Calu3 (cell line): ENCODE data around the gene WDR38. TPM values are rescaled to one million over a fixed set of nuclear protein-coding genes. Genes with fewer than 3 reads are reported as not detected.

Source experiments
- BruUV-seq: library from RNA; stranded (reverse); fragments of 400-500 nt; replicated peaks from 2 replicates; lab custom pipeline; 2021; lab: Mats Ljungman, UMichigan
- CTCF ChIA-PET: fragments of 300-600 bp; sonication (Branson Sonifier 250); formaldehyde crosslinking; loops from one replicate; lab custom pipeline; 2022; ENCODE audit warnings: antibody characterized with exemption; lab: Charles Lee
- DNase-seq: peaks from one replicate; pipeline ENCODE4 v3.0.0; 2022
- H3K27ac Mint-ChIP-seq: one replicate; pipeline ENCODE4 v1.8.0; 2022; ENCODE audit warnings: mixed read lengths; ENCODE audit not compliant: unreplicated experiment
- H3K27me3 Mint-ChIP-seq: one replicate; pipeline ENCODE4 v1.8.0; 2022; ENCODE audit warnings: mixed read lengths; ENCODE audit not compliant: unreplicated experiment
- H3K36me3 Mint-ChIP-seq: one replicate; pipeline ENCODE4 v1.8.0; 2022; ENCODE audit warnings: mild to moderate bottlenecking, moderate library complexity, mixed read lengths; ENCODE audit not compliant: insufficient read depth, unreplicated experiment
- H3K4me1 Mint-ChIP-seq: one replicate; pipeline ENCODE4 v1.8.0; 2022; ENCODE audit warnings: mild to moderate bottlenecking, low read depth, mixed read lengths; ENCODE audit not compliant: unreplicated experiment
- H3K4me3 Mint-ChIP-seq: one replicate; pipeline ENCODE4 v1.8.0; 2022; ENCODE audit warnings: mild to moderate bottlenecking, low read depth, moderate library complexity, mixed read lengths; ENCODE audit not compliant: unreplicated experiment
- H3K9me3 Mint-ChIP-seq: one replicate; pipeline ENCODE4 v1.8.0; 2022; ENCODE audit warnings: low read depth, mixed read lengths; ENCODE audit not compliant: unreplicated experiment
- intact Hi-C: fragments of 100-400 bp; cut with micrococcal nuclease; formaldehyde crosslinking; loops from one replicate; pipeline ENCODE4 v1.10.0; 2022; ENCODE audit not compliant: unreplicated experiment
- total RNA-seq: library from RNA; stranded (reverse); gene quantifications from 2 replicates; pipeline ENCODE4 v1.2.3, GENCODE V29; 2022
- TF ChIP-seq, protein P1 (sequence below): fragments of 200-600 bp; IDR thresholded peaks from one replicate; pipeline ENCODE4 v1.8.0; 2022; ENCODE audit warnings: antibody characterized with exemption; ENCODE audit not compliant: unreplicated experiment

The WDR38 gene
- total RNA-seq, 1 experiment from 2014 or later, result not detected

DNA sequence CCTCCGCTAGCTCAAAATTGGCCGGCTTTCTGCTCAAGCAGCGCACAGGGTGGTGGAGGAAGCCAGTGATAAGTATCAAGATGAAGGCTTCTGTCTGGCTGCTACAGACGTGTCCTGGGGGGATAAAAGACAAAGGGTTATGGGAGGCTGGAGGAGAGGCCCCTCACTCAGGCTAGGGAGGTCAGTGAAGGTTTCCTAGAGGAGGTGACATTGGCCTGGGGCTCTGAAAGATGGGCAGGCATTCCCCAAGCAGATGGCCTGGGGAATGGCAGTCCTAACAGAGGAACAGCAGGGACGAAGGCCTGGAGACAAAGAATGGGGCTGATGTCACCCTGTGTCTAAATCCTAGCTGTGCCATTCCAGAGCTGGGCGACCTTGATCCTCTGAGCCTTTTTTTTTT, 44.0 kb upstream of the WDR38 start:
- BruUV-seq, result no TSS peak
- intact Hi-C loops, result no loop called here
- CTCF ChIA-PET, result interaction anchor here (0.7 kb wide), 1 partner anchor 23 kb away, joined by 3 read pairs; no protein-coding TSS in a partner anchor
- TF ChIP-seq, protein P1, sequence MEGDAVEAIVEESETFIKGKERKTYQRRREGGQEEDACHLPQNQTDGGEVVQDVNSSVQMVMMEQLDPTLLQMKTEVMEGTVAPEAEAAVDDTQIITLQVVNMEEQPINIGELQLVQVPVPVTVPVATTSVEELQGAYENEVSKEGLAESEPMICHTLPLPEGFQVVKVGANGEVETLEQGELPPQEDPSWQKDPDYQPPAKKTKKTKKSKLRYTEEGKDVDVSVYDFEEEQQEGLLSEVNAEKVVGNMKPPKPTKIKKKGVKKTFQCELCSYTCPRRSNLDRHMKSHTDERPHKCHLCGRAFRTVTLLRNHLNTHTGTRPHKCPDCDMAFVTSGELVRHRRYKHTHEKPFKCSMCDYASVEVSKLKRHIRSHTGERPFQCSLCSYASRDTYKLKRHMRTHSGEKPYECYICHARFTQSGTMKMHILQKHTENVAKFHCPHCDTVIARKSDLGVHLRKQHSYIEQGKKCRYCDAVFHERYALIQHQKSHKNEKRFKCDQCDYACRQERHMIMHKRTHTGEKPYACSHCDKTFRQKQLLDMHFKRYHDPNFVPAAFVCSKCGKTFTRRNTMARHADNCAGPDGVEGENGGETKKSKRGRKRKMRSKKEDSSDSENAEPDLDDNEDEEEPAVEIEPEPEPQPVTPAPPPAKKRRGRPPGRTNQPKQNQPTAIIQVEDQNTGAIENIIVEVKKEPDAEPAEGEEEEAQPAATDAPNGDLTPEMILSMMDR, result no peak
- H3K9me3 Mint-ChIP-seq, result no peaks in the 10 kb centered on the region
- H3K4me3 Mint-ChIP-seq, result no peak overlapping the region
- peaks cover 25% of the 10 kb centered on the region for H3K4me1 Mint-ChIP-seq
- no peak for DNase-seq
- H3K36me3 Mint-ChIP-seq, result no peaks in the 10 kb centered on the region
- H3K27me3 Mint-ChIP-seq, result no peaks in the 10 kb centered on the region
- H3K27ac Mint-ChIP-seq, result no peak overlapping the region

DNA sequence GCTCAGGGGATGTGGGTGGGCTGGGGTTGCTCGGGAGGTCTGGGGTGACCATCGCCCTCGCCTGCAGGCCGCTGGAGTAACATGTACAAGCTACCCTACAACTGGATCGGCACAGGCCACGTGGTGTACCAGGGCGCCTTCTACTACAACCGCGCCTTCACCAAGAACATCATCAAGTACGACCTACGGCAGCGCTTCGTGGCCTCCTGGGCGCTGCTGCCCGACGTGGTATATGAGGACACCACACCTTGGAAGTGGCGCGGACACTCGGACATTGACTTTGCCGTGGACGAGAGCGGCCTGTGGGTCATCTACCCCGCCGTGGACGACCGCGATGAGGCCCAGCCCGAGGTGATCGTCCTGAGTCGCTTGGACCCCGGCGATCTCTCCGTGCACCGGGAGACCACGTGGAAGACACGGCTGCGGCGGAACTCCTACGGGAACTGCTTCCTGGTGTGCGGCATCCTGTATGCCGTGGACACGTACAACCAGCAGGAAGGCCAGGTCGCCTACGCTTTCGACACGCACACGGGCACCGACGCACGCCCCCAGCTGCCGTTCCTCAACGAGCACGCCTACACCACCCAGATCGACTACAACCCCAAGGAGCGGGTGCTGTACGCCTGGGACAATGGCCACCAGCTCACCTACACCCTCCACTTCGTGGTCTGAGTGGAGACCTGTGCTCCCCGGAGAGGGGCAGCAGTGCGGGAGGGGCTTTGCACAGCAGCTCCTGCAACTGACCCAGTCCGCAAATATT, 43.3 kb upstream of the WDR38 start:
- CTCF ChIA-PET, result no interaction called here
- intact Hi-C loops, result loop anchor here (5.0 kb wide), 1 partner anchor 42 kb away; the partner anchor contains the start of gene WDR38
- H3K4me3 Mint-ChIP-seq, result no peak overlapping the region
- peaks cover 25% of the 10 kb centered on the region for H3K4me1 Mint-ChIP-seq
- H3K27ac Mint-ChIP-seq, result no peak overlapping the region
- BruUV-seq, result no TSS peak
- DNase-seq, result no peak
- H3K27me3 Mint-ChIP-seq, result no peaks in the 10 kb centered on the region
- TF ChIP-seq, protein P1, result no peak
- no peaks in the 10 kb centered on the region for H3K9me3 Mint-ChIP-seq
- no peaks in the 10 kb centered on the region for H3K36me3 Mint-ChIP-seq

- BruUV-seq, result no TSS peak
- Mint-ChIP-seq H3K4me1 (peaks cover 25% of the 10 kb centered on the region), H3K27me3 (no peaks in the 10 kb centered on the region), H3K4me3 (no peak overlapping the region), H3K36me3 (no peaks in the 10 kb centered on the region), H3K9me3 (no peaks in the 10 kb centered on the region), H3K27ac (peak overlapping the region; percentile 64)
- TF ChIP-seq, protein P1, result no peak
- intact Hi-C loops, result loop anchor here (5.0 kb wide), 1 partner anchor 41 kb away; the partner anchor contains the start of gene WDR38
- DNase-seq, result peak; percentile 64
- CTCF ChIA-PET, result interaction anchor here (0.6 to 1.1 kb wide), 5 partner anchors 9 to 1709 kb away, joined by 3 to 5 read pairs (median 4); no protein-coding TSS in a partner anchor
Observed at GRCh38 chr9:124810663-124811355, 42.5 kb upstream of the WDR38 start.

DNA sequence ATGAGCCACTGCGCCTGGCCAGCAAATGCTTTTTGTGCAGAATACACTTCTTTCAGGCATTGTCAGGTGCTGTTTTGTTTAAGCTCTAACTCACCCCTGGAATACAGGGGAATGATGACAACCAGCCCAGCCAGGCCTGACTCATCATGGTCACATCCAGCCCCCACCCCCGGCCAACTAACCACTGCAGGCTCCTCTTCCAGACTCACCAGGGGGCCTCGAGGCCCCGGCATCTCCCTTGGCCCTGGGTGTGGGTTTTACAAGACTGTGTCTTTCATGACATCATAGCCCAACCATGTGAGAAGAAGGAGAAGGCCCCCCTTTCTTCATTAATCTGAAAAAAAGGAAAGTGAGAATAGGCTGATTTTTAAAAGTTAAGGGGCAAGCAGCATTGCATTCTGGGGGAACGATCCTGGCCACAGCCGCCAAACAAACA, 40.8 kb upstream of the WDR38 start:
- TF ChIP-seq, protein P1, result no peak
- H3K27ac Mint-ChIP-seq, result no peak overlapping the region
- intact Hi-C loops, result loop anchor here (5.0 kb wide), 1 partner anchor 40 kb away; the partner anchor contains the start of gene WDR38
- H3K27me3 Mint-ChIP-seq, result no peaks in the 10 kb centered on the region
- no TSS peak for BruUV-seq
- CTCF ChIA-PET, result interaction anchor here (0.8 kb wide), 1 partner anchor 48 kb away, joined by 3 read pairs; no protein-coding TSS in a partner anchor
- no peak overlapping the region for H3K4me3 Mint-ChIP-seq
- no peaks in the 10 kb centered on the region for H3K36me3 Mint-ChIP-seq
- DNase-seq, result peak; percentile 48
- peaks cover 25% of the 10 kb centered on the region for H3K4me1 Mint-ChIP-seq
- no peaks in the 10 kb centered on the region for H3K9me3 Mint-ChIP-seq
